ENCODE data around the gene ZNF710. TPM values are rescaled to one million over a fixed set of nuclear protein-coding genes. Genes with fewer than 3 reads are reported as not detected.

ZNF710 gene
- total RNA-seq, 2 experiments from 2014 or later = 19.4 to 20.7 TPM

DNA sequence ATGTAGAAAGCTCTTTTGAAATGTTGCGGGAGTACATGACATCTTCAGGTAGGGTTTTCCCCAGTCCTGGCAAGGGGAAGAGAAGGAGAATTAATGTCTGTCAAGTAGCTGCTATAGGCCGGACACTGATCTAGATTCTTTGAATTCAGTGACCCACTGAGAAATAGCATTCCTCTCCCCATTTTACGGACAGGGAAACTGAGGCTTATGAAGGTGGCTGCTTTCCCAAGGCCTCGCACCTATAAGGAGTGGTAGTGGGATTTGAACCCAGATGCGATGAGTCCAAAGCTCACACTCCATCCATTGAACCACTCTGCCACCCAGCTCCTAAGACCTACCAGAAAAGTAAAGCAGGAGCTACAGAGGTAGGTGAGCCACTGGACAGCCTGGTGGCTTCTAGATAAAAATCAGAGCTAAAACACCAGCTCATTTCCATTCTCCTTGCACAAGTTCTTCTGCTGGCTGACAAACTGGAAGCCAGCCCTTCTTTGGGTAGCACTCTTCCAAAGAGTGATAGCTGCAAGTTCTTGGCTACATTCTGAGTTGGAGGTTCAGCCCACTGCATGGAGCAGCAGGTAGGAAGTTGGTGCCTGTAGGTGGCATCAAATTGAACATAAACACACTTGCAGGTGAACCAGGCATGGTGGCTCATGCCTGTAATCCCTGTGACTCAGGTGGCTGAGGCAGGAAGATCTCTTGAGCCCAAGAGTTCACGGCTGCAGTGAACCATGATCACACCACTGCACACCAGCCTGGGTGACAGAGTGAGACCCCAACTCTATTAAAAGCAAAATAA lies 22.0 kb downstream of the ZNF710 start:
- Mint-ChIP-seq H3K4me3 (no peak overlapping the region), H3K9me3 (no peaks in the 10 kb centered on the region), H3K4me1 (peaks cover 23% of the 10 kb centered on the region), H3K27ac (no peak overlapping the region), H3K27me3 (no peaks in the 10 kb centered on the region), H3K36me3 (ENCODE audit: low read depth) (peaks cover 3% of the 10 kb centered on the region)
- no peak for DNase-seq
- ChIA-PET POLR2A (interaction anchor here (1.0 kb wide), 1 partner anchor 11 kb away, joined by 3 read pairs; no protein-coding TSS in a partner anchor), CTCF (interaction anchor here (0.6 to 1.1 kb wide), 3 partner anchors 9 to 53 kb away, joined by 3 read pairs; no protein-coding TSS in a partner anchor)

DNA sequence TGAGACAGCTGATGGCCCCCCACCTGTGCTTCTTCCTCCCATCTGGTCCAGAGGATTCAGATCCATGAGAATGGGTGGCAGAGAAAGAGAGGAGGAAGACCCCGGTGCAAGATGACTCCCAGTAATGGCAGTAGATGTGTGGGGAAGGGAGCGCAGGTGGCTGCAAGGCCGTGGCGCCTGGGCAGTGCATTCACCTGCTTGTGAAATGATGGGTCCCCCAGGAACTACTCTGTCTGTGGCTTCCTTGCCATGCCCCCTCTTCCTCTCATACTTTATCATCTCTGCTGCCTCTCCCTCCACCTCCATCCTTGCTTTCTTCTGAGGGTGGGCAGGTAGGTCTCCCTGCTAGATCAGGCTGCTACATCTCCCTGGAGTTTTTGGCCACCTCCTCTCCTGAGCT lies 23.3 kb downstream of the ZNF710 start:
- no peak for DNase-seq
- POLR2A ChIA-PET = no interaction called here
- Mint-ChIP-seq H3K27me3 (no peaks in the 10 kb centered on the region), H3K4me1 (peaks cover 26% of the 10 kb centered on the region), H3K4me3 (no peak overlapping the region), H3K36me3 (ENCODE audit: low read depth) (peaks cover 7% of the 10 kb centered on the region), H3K9me3 (no peaks in the 10 kb centered on the region), H3K27ac (no peak overlapping the region)
- CTCF ChIA-PET = no interaction called here

DNA sequence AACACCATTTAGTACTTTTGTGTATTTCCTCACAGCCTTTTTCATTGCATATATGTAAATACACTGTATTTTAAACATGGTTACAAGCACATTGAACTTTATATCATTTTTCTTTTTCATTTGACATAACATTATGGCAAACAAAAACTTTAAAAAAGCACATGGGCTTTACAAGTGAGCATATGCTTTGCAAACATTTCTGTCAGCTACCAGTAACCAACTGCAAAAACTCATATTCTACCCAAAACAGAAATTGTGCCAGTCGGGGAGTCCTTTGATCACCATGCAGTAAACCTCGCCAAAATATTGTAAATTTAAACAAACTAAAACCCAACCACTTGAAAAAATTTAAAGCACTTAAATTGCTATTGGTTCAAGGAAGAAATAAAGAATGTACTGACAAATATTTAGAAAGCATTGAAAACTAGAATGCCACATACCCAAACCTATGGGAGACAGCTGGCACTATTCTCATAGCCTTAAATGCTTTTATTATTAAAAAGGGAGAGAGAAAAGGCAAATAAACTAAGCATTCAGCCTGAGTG lies 24.4 kb downstream of the ZNF710 start:
- H3K27ac Mint-ChIP-seq = no peak overlapping the region
- ChIA-PET CTCF (no interaction called here), POLR2A (interaction anchor here (0.8 kb wide), 2 partner anchors 10 to 11 kb away, joined by 3 read pairs; no protein-coding TSS in a partner anchor)
- no peak for DNase-seq
- peaks cover 7% of the 10 kb centered on the region for H3K36me3 Mint-ChIP-seq (ENCODE audit: low read depth)
- no peaks in the 10 kb centered on the region for H3K9me3 Mint-ChIP-seq
- peaks cover 29% of the 10 kb centered on the region for H3K4me1 Mint-ChIP-seq
- no peaks in the 10 kb centered on the region for H3K27me3 Mint-ChIP-seq
- no peak overlapping the region for H3K4me3 Mint-ChIP-seq

DNA sequence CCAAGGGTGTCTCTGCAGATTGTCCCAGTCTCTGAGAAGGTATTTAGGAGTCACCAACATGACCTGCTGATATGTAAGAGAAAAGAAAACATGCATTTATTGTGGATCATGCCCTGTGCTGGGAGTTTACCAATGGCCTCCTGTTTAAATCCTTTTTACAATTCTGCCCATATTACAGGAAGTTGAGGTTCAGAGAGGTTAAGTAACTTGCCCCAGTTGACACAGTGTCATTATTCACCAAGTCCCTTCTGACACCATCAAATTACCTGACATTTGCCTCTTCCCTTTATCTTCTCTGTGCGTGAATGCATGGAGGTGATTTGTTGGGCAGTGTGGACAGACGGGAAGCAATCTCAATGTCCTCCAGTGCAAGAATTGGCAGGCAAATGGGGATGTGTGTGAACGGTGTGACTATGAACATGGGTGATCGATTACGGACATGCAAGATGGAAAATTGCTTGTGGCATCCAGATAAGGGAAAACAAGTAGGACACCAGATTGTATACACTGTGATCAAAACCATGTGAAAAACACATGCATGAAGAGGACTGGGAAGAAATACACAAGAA lies 27.3 kb downstream of the ZNF710 start:
- POLR2A ChIA-PET = no interaction called here
- peaks cover 42% of the 10 kb centered on the region for H3K4me1 Mint-ChIP-seq
- H3K27ac Mint-ChIP-seq = no peak overlapping the region
- CTCF ChIA-PET = interaction anchor here (1.1 kb wide), 1 partner anchor 113 kb away, joined by 3 read pairs; no protein-coding TSS in a partner anchor
- H3K9me3 Mint-ChIP-seq = no peaks in the 10 kb centered on the region
- H3K36me3 Mint-ChIP-seq (ENCODE audit: low read depth) = peaks cover 9% of the 10 kb centered on the region
- H3K27me3 Mint-ChIP-seq = no peaks in the 10 kb centered on the region
- no peak for DNase-seq
- no peak overlapping the region for H3K4me3 Mint-ChIP-seq

DNA sequence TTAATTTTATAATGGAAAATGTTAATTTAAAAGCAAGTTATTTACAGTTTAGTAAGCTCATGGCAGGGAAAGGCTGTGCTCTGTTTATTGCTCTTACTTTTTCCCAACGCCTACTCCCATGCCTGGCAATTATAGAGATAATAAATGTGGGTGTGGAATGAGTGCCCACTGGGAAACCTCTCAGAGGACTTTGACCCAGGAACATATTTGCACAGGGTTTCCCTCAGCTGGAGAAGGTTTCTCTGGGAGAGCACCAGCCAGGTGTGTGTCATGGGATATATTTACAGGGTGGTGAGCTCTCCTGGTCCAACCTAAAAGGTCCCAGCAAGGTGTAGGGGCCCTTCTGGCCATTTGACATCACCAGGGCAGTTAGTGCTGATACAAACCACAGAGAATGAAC lies 27.9 kb downstream of the ZNF710 start:
- no peak overlapping the region for H3K4me3 Mint-ChIP-seq
- H3K36me3 Mint-ChIP-seq (ENCODE audit: low read depth) = peaks cover 9% of the 10 kb centered on the region
- ChIA-PET CTCF (no interaction called here), POLR2A (no interaction called here)
- H3K9me3 Mint-ChIP-seq = no peaks in the 10 kb centered on the region
- no peak for DNase-seq
- no peaks in the 10 kb centered on the region for H3K27me3 Mint-ChIP-seq
- peaks cover 47% of the 10 kb centered on the region for H3K4me1 Mint-ChIP-seq
- H3K27ac Mint-ChIP-seq = no peak overlapping the region

DNA sequence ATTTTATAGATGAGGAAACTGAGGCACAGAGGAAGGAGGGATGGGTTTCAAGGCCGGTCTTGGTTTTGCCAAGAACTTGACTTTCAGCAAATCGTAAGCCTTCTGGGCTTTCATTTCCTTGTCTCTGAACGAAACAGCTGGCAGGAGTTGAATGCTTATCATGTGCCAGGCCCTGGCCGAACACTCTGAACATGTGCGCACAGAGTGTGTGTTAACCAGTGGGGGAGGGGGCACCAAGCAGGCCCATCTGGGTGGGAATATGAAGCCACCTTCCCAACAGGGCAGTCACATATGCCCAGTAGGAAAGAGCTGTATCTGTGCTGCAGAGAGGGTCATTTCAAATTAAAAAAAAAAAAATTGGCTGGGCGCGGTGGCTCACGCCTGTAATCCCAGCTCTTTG lies 29.3 kb downstream of the ZNF710 start:
- H3K36me3 Mint-ChIP-seq (ENCODE audit: low read depth) = peaks cover 9% of the 10 kb centered on the region
- ChIA-PET CTCF (interaction anchor here (0.5 to 0.7 kb wide), 2 partner anchors 12 to 893 kb away, joined by 3 to 4 read pairs; no protein-coding TSS in a partner anchor), POLR2A (interaction anchor here (1.8 to 7.0 kb wide), 3 partner anchors 14 to 137 kb away, joined by 7 to 46 read pairs (median 7); partner anchors contain the start of gene AP3S2)
- no peak for DNase-seq
- H3K4me3 Mint-ChIP-seq = no peak overlapping the region
- no peaks in the 10 kb centered on the region for H3K9me3 Mint-ChIP-seq
- no peak overlapping the region for H3K27ac Mint-ChIP-seq
- H3K4me1 Mint-ChIP-seq = peaks cover 54% of the 10 kb centered on the region
- no peaks in the 10 kb centered on the region for H3K27me3 Mint-ChIP-seq

DNA sequence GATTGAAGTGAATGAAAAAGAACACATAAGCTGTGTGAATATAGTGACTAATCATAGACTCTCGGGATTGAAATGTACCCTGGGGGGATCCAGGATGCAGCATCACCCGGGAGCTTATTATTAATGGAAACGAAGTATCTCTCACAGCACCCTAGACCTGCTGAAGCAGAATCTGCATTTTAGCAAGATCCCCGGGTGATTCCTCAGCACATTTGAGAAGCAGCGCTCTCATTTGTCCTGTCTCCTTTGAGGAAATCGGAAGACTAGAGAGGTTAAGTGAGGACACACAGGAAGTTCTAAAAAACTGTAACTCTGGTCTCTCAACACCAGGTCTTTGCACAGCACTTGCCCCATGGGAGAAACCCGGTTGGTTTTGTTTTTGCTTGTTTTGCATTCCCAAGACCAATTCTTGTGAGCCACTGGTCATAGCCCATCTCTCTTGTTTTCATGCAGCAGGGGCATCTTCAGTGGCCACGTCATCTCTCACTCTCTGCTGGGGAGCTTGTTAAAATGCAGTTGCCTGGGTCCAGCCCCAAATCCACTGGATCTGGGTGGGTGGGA lies 30.2 kb downstream of the ZNF710 start:
- peaks cover 9% of the 10 kb centered on the region for H3K36me3 Mint-ChIP-seq (ENCODE audit: low read depth)
- DNase-seq = peak; percentile 31
- no peak overlapping the region for H3K4me3 Mint-ChIP-seq
- no peaks in the 10 kb centered on the region for H3K27me3 Mint-ChIP-seq
- peak overlapping the region; percentile 80 for H3K27ac Mint-ChIP-seq
- ChIA-PET CTCF (interaction anchor here (0.6 to 1.0 kb wide), 3 partner anchors 12 to 40 kb away, joined by 3 to 4 read pairs (median 4); no protein-coding TSS in a partner anchor), POLR2A (interaction anchor here (1.5 to 7.0 kb wide), 4 partner anchors 15 to 138 kb away, joined by 7 to 46 read pairs (median 8); partner anchors contain the start of gene AP3S2)
- peaks cover 63% of the 10 kb centered on the region for H3K4me1 Mint-ChIP-seq
- no peaks in the 10 kb centered on the region for H3K9me3 Mint-ChIP-seq

DNA sequence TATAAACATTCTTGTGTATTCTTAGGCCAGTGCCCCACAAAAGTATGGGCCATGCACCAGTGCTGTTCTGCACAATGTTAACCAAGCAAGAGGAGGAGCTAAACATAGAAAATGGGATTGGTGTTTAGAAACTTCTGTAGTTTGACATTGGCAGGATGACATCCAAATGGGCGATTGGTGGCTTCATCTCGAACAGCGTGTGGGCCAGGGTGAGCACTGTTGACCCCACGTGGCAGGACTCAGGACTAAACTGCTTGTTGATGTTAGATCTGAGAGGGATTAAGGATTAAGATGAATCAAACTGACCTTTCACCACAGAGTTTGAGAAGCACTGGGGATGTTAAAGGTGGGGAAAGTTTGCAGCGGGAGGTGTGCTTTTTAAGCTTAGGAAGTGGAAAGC lies 31.9 kb downstream of the ZNF710 start:
- Mint-ChIP-seq H3K27me3 (no peaks in the 10 kb centered on the region), H3K4me1 (peaks cover 79% of the 10 kb centered on the region), H3K27ac (peak overlapping the region; percentile 48), H3K36me3 (ENCODE audit: low read depth) (peaks cover 9% of the 10 kb centered on the region), H3K4me3 (no peak overlapping the region), H3K9me3 (no peaks in the 10 kb centered on the region)
- ChIA-PET POLR2A (interaction anchor here (1.0 to 7.0 kb wide), 8 partner anchors 10 to 69 kb away, joined by 3 to 46 read pairs (median 6); partner anchors contain the start of genes IDH2 and ZNF710), CTCF (interaction anchor here (1.3 to 1.9 kb wide), 3 partner anchors 20 to 38 kb away, joined by 3 to 9 read pairs (median 7); no protein-coding TSS in a partner anchor)
- DNase-seq = no peak

DNA sequence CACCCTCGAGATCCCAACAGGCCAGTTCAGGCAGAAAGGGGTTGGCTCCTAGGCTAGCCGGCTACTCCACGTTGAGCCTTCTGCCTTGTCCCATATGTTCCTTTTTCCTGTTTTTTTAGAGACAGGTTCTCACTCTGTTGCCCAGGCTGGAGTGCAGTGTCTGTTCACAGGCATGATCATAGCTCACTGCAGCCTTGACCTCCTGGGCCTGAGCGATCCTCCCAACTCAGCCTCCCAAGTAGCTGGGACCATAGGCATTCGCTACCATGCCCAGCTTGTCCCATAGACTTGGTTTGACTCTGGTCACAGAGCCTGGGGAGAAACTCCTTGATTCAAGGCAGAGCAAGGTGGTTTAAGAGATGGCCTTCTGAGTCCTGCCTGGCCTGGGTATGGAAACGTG lies 32.3 kb downstream of the ZNF710 start:
- Mint-ChIP-seq H3K4me1 (peaks cover 79% of the 10 kb centered on the region), H3K27me3 (no peaks in the 10 kb centered on the region), H3K27ac (peak overlapping the region; percentile 84), H3K4me3 (no peak overlapping the region), H3K9me3 (no peaks in the 10 kb centered on the region), H3K36me3 (ENCODE audit: low read depth) (peaks cover 10% of the 10 kb centered on the region)
- CTCF ChIA-PET = interaction anchor here (1.3 to 1.9 kb wide), 3 partner anchors 20 to 38 kb away, joined by 3 to 9 read pairs (median 7); no protein-coding TSS in a partner anchor
- no peak for DNase-seq
- POLR2A ChIA-PET = interaction anchor here (1.0 to 7.0 kb wide), 9 partner anchors 10 to 69 kb away, joined by 3 to 46 read pairs (median 6); partner anchors contain the start of genes IDH2 and ZNF710

DNA sequence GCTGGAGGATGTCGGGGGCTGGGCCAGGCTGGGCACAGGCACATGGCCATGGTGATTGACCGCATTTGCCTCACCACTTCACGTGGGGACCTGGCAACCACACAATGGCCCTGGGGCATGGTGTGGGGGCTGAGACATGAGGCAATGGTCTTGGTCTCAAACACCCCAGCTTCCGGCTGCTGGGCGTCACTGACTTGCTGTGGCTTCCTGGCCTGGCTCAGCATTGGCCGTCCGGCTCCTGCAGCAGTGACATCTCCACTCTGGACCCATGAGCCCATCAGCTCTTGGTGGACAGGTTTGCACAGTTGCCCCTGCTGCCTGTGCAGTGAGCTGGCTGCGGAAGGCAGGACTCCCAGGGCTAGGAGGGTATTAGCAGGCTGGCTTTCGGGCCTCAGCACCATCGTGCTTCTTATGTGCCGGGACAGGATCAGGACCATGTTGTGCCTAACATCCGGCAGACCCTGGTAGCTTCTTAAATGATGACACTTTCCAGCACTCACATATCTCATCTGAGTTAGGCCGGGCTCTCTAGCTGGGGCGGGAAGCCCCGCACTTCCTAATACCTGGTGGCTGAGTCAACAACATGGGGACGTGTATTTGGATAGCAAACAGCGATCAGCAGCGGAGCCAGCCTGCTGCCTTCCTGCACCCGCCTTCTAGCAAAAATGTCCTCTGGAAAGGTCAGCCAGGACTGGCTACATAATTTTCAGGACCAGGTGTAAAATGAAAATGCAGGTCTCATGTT lies 34.1 kb downstream of the ZNF710 start:
- ChIA-PET POLR2A (interaction anchor here (0.6 to 7.0 kb wide), 9 partner anchors 8 to 142 kb away, joined by 3 to 46 read pairs (median 6); partner anchors contain the start of genes AP3S2, IDH2 and ZNF710), CTCF (interaction anchor here (2.6 kb wide), 1 partner anchor 36 kb away, joined by 9 read pairs; no protein-coding TSS in a partner anchor)
- Mint-ChIP-seq H3K9me3 (no peaks in the 10 kb centered on the region), H3K36me3 (ENCODE audit: low read depth) (peaks cover 8% of the 10 kb centered on the region), H3K4me1 (peaks cover 82% of the 10 kb centered on the region), H3K4me3 (peak overlapping the region; percentile 42), H3K27ac (peak overlapping the region; percentile 84), H3K27me3 (no peaks in the 10 kb centered on the region)
- peak; percentile 65 for DNase-seq

DNA sequence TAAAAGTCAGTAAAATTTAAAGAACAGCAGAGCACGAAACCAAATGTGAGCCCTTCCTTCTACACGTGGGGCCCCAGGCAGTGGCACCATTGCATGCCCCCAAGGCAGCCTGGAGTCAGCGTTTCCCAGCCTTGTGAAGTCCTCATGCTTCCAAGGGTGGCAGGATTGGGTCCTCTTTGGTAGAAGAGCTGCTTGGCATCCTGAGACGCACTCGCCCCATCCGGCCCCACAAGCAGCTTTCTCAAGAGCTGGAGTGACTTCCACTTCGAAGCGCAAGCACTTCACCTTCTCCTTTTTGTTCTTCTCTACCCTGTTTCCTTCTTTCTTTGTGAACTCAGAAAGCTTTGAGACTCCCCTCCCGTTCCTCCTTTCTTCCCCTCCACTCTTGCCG lies 34.7 kb downstream of the ZNF710 start:
- Mint-ChIP-seq H3K27ac (peak overlapping the region; percentile 84), H3K36me3 (ENCODE audit: low read depth) (peaks cover 8% of the 10 kb centered on the region), H3K27me3 (no peaks in the 10 kb centered on the region), H3K4me1 (peaks cover 82% of the 10 kb centered on the region), H3K9me3 (no peaks in the 10 kb centered on the region), H3K4me3 (no peak overlapping the region)
- DNase-seq = no peak
- ChIA-PET POLR2A (interaction anchor here (0.6 to 7.0 kb wide), 5 partner anchors 10 to 35 kb away, joined by 3 to 46 read pairs (median 7); partner anchors contain the start of gene ZNF710), CTCF (interaction anchor here (2.6 kb wide), 1 partner anchor 35 kb away, joined by 9 read pairs; no protein-coding TSS in a partner anchor)

DNA sequence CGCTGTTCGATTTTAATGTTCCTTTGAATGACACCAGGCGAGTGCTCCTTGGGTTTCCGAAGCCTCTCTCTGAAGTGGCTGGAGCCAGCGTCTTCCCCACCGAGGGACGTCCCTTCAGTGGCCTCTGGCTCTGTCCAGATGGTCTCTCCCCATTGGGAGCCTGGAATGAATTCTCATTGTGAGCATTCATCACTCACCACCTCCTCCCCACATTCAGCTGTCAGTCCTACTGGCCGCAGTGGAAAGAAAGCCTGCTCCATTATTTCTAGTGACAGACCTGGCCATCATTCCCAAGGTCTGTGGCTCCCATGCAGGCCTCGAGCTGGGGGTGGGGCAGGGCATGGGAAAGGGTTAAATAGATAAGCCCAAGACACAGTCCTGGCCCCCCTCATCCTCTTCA lies 35.2 kb downstream of the ZNF710 start:
- ChIA-PET CTCF (interaction anchor here (2.6 kb wide), 1 partner anchor 35 kb away, joined by 9 read pairs; no protein-coding TSS in a partner anchor), POLR2A (interaction anchor here (1.2 to 7.0 kb wide), 2 partner anchors 20 to 896 kb away, joined by 3 to 46 read pairs; partner anchors contain the start of gene HDDC3)
- Mint-ChIP-seq H3K4me1 (peaks cover 79% of the 10 kb centered on the region), H3K27me3 (no peaks in the 10 kb centered on the region), H3K27ac (no peak overlapping the region), H3K4me3 (no peak overlapping the region), H3K9me3 (no peaks in the 10 kb centered on the region), H3K36me3 (ENCODE audit: low read depth) (peaks cover 8% of the 10 kb centered on the region)
- no peak for DNase-seq

Data from activated CD4-positive, alpha-beta memory T cell treated with anti-CD3 and anti-CD28 coated beads, Interleukin-2, amount 10 ng/mL, durations not matched to agents 7 days and 5 days (primary cell).